HG03159 (cell line): ENCODE measurements around the gene ALOX15.
"Not testable (repeated sequence)": the region's sequence is repeated elsewhere in the genome, so short reads cannot be mapped to it uniquely, and the experiment has no call there.

Source experiments
- ATAC-seq: cut with Tn5 transposase; IDR thresholded peaks from one replicate; pipeline ENCODE4 v1.9.1; 2021; ENCODE audit warnings: mild to moderate bottlenecking, moderate library complexity; ENCODE audit not compliant: unreplicated experiment

ALOX15 gene

DNA sequence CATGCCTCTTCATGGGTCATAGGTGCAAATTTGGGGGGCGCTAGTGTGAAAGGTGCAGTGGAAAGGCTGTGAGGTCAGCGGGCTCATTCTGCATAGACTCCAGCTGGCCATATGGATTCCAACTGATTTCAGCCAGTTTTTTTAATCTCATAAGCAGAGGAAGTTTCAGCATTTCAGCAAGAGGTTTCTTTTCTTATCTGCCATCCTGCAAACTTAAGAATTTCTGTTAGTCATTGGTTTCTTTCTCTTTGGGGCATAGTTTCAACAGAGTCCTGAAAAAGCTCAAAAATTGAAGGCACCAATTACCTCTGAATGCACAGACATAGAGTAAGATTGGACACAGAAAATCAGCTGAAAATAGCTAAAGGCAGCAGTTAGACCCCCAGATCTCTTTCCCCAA is 16.2 kb upstream of the ALOX15 start:
- no peak for ATAC-seq

DNA sequence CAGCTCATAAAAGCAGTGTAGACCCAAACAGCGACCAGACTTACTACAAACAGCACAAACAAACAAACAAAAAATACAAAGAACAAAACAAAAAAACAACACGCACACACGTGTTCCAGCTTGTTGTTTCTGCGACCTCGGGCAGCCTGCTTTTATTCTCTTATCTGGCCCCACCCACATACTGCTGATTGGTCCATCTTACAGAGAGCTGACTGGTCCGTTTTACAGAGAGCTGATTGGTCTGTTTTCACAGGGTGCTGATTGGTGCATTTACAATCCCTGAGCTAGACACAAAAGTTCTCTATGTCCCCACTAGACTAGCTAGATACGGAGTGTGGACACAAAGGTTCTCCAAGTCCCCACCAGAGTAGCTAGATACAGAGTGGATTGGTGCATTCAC is 14.5 kb upstream of the ALOX15 start:
- not testable (repeated sequence) for ATAC-seq

DNA sequence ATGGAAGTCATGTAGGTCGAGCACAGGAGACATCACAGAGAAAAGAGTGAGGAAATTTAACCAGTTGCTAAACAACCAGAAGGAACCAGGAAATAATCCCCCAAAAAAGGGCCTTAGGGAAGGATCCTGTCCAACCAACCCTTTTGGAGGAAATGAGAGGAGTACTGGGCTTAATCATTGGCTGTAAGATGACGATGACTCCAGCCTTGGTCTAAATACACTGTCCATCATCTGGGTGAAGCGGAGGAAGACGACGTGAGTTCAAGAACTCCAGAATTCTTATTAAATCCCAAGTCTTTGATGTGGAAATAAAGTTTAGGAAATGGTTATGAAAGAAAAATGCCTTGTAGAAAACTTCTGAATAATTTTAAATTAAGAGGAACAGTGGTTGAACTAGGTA is 11.5 kb upstream of the ALOX15 start:
- no peak for ATAC-seq

- no peak for ATAC-seq
These were observed 7.3 kb upstream of the ALOX15 start for GRCh38 chr17:4648741-4649140.

DNA sequence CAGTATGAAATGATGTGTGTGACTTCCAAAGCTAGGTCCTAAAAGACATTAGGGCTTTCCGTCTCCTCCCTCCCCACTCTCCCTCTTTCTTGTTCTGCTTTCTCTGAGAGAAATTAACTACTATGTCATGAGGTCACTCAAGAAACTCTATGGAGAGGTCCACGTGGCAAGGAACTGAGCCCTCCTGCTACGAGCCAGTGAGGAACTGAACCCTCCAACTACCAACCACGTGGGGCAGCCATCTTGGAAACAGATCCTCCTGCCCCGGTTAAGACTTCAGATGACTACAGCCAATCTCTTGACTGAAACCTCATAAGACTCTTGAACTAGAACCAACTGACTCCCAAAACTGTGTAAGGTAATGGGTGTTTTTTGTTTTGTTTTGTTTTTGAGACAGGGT is 4.2 kb upstream of the ALOX15 start:
- ATAC-seq, result no peak

DNA sequence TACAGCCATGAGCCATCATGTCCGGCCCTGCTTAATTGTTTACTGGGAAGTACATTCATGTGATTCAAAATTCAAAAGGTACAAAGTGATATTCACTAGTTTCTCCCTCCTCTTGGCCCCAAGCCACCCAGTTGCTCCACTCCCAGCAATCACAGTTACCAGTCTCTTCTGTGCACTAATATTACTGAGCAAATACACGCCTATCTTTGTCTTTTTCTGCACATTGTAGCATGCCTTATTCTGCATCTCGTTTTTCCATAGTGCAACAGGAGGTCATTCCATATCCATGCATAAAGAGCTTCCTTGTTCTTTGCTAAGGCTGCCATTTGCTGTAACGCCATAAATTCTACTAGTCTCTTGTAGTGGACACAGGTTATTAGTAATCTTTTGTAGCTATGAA is 2.2 kb upstream of the ALOX15 start:
- ATAC-seq, result no peak

GRCh38 chr17:4642286-4642685 is 808 bp upstream of the ALOX15 start:
- no peak for ATAC-seq

- ATAC-seq, result not testable (repeated sequence)
These were observed 799 bp downstream of the ALOX15 start for GRCh38 chr17:4640569-4641188.

DNA sequence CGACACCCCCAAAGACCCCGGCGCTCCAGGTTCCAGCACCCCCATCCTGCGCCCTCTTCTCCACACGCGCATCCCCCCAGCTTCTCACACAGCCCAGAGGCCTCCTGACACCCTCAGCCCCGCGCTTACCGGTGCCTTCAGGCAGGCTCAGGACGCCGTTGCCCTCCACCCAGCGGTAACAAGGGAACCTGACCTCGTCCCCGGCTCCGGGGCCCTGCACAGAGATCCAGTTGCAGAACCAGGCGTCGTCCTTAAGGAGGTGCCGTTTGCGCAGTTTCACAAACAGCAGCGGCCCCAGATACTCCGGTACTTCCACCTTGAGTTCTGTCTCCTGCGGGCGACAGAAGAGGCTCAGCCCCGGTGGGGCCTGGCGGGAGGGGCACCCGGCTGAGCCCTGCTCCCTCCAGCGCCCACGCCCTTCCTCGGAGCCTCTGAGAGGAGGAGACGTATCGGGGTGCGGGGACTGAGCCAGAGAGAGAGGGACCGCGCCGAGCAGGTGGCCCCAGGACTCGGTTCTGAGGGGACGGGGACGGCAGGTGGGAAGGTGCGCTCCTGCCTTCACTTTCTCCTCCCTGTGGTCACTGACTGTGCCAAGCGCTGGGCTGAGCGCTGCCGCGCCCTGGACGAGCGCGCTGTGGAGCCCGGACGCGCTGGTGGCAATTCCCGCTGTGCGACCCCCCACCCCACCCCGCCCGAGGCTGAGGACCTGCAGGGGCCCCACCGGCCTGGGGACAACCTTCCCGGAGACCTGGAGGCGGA is 2.0 kb downstream of the ALOX15 start:
- ATAC-seq, result not testable (repeated sequence)

DNA sequence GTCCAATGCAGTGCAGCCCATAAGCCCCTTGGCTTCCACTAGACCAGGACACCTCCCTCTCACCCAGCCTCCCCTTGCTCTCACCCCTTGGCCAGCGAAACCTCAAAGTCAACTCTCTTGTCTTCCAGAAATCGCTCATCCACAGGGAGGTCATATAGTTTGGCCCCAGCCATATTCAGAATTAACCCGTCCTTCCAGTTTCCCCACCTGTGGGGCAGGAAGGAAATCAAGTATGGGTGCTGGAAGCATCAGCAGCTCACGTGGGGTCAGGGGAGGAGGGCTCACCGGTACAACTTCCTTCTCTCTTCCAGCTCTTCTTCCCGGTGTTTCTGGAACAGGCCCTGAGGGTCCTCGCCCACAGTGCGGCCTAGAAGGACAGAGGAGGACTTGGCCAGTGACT is 2.7 kb downstream of the ALOX15 start:
- not testable (repeated sequence) for ATAC-seq

GRCh38 chr17:4636474-4637100 is 4.9 kb downstream of the ALOX15 start:
- no peak for ATAC-seq

DNA sequence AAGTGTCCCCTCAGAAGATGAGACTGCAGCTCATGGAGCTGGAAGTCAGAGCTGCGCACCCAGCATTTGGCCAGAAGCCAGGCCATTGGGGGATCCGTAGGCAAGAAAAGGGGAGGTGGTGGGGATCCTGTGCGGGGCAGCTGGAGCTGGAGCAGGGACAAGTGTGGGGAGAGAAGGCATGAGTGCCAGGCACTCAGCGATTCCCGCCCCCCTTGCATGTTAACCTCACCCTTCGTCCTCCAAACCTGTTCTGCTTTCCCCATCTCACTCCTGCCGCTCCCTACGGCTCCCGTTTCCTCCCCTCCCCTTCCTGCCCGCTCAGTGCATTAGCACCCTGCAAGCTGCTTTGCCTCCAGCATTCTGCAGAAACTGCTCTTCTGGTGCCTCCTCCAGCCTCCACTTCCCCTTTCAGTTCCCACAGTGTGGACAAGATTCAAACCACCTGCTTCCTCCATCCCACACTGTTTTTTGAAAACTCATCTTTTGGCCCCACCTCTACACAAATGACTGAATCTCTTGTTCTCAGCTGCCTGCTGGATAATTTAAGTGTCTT is 5.6 kb downstream of the ALOX15 start:
- ATAC-seq, result peak; percentile 56

GRCh38 chr17:4634976-4635375 is 6.5 kb downstream of the ALOX15 start:
- ATAC-seq, result no peak

DNA sequence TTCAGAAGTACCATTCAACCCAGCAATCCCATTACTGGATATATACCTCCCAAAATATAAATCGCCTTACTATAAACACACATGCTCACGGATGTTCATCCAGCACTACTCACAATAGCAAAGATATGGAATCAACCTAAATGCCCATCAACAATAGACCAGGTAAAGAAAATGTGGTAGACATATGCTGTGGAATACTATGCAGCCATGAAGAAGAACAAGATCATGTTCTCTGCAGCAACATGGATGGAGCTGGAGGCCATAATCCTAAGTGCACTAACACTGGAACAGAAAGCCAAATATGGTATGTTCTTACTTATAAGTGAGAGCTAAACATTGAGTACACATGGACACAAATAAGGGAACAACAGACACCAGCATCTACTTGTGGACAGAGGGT is 7.8 kb downstream of the ALOX15 start:
- ATAC-seq, result no peak

- no peak for ATAC-seq
These were observed 8.9 kb downstream of the ALOX15 start for GRCh38 chr17:4632581-4632920.

DNA sequence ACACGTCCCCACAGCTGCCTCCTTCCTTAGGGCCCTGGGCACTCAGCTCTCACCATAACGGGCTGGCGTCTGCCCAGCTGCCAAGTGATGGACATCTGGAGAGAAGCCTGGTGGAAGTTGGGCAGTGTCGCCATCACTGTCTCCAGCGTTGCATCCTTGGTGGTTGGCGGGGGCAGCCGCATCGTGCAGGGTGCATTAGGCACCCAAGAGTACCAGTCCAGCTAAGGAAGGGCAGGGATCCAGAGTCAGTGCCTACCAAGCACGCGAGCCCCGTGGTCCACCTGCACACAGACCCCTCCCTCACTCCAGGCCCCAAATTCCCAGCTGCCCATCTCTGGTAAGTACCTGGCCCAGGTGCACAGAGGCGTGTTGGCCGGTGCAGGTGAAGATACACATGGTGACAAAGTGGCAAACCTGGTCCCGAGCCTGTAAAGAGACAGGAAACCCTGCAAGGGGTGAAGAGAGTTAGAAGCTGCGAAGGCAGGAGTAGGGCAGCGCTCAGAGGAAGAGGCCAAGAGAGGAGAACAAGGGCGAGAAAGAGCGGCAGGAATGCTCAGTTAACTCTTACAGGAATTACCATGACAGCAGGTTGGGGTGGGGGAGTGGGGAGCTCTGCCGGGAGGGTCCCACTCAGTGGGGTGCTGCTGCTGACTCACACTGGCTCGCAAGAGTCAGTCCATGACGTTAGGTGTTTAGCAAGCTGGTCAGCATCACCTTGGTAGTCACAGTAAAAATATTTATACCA is 9.5 kb downstream of the ALOX15 start:
- ATAC-seq, result no peak

DNA sequence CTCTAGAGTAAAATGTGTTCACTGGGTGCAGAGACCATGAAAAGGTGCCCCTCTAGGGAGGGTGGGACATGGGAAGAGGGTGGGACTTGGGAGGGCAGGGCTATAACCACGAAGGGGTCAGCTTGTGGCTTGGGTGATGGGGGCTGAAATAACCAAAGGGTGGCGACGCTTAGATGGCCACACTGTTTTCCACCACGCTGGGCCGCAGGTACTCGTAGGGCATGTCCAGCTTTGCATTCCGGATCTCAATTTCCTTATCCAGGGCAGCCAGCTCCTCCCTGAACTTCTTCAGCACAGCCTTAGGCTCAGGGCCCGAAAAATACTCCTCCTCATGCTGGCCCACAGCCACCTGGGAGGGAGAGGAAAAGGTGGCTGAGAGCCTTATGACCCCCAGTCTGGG is 10.0 kb downstream of the ALOX15 start:
- ATAC-seq, result no peak

DNA sequence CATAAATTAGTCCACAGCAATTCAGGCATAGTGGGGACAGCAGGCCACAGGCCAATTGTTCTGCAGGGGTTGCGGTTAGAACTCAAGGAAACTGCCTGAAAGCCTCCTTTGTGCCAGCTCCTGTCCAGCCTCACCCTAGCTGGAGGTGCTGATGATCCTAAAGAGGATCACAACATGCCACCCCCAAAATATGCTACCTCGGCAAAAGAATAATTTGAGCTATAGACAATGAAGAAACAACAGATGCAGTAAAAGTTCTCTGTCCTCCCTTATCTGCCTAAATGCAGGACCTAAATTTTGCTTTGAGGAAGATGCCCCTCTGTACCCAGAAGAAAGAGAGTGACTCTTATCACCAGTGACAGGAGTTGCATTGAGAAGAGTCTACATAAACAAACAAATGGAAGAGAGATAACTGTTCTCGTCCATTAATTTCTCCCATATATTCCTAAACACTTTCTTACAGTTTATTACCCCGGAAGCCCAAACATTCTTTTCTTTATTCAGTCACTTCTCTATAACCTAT is 14.7 kb downstream of the ALOX15 start:
- ATAC-seq, result no peak

GRCh38 chr17:4625181-4625617 is 16.3 kb downstream of the ALOX15 start:
- ATAC-seq, result no peak

- ATAC-seq, result not testable (repeated sequence)
These were observed 17.0 kb downstream of the ALOX15 start for GRCh38 chr17:4624451-4624911.

DNA sequence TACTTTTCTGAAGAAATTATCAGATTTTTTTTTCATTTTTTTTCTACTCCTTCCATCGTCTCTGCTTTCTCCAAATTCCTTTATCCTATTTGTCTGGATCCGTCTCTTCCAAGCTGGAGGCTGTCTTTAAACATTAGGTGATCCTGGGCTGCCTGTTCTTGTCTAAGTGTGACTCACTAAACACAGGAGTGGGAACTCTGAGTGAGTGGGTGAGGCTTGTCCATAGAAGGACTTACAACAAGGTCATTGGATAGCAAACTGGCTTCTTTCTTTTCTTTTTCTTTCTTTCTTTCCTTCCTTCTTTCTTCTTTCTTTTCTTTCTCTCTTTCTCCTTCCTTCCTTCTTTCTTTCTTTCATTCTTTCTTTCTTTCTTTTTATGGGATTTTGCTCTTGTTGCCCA is 18.2 kb downstream of the ALOX15 start:
- no peak for ATAC-seq
